HepG2 (cell line): ENCODE results near the gene SCAF8. TPM values are rescaled to one million over a fixed set of nuclear protein-coding genes. Genes with fewer than 3 reads are reported as not detected.

Source experiments
- BCL3 ChIP-seq: sonication (generic); formaldehyde crosslinking; IDR thresholded peaks from 2 replicates; pipeline ENCODE4 v1.5.1; 2020; ENCODE audit warnings: mild to moderate bottlenecking, missing genetic modification reagents, moderate library complexity
- HMG20B ChIP-seq: conservative IDR thresholded peaks from 2 replicates; pipeline ENCODE4 v1.6.1; 2016; ENCODE audit warnings: missing genetic modification reagents, missing compliant biosample characterization
- JUND ChIP-seq: sonication (generic); formaldehyde crosslinking; IDR thresholded peaks from 2 replicates; pipeline ENCODE4 v1.8.0; 2022; ENCODE audit warnings: mild to moderate bottlenecking, missing genetic modification reagents
- KAT2B ChIP-seq: fragments of 150-350 bp; IDR thresholded peaks from 2 replicates; pipeline ENCODE4 v1.6.1; 2014; ENCODE audit warnings: low read depth, low read length, borderline replicate concordance
- NONO ChIP-seq, 2 experiments: fragments of 450-650 bp in 1 of 2; sonication (generic) in 1 of 2; formaldehyde crosslinking in 1 of 2; IDR thresholded peaks in 1 of 2; conservative IDR thresholded peaks in 1 of 2; 2 replicates each; pipeline versions ENCODE4 v1.6.1 to v1.8.0; 2017 to 2022; ENCODE audit warnings: mild to moderate bottlenecking in 1 of 2, missing genetic modification reagents in 1 of 2, moderate library complexity in 1 of 2
- RBAK ChIP-seq: sonication (generic); formaldehyde crosslinking; IDR thresholded peaks from 2 replicates; pipeline ENCODE4 v1.5.1; 2020; ENCODE audit warnings: mild to moderate bottlenecking, missing genetic modification reagents
- SRF ChIP-seq: IDR thresholded peaks from 2 replicates; pipeline ENCODE4 v1.6.1; 2011; ENCODE audit warnings: mild to moderate bottlenecking, low read depth, low read length, moderate library complexity
- ZMYM2 ChIP-seq: sonication (generic); formaldehyde crosslinking; IDR thresholded peaks from 2 replicates; pipeline ENCODE4 v1.8.0; 2022; ENCODE audit warnings: mild to moderate bottlenecking, missing genetic modification reagents
- ZNF101 ChIP-seq: sonication (generic); formaldehyde crosslinking; IDR thresholded peaks from 2 replicates; pipeline ENCODE4 v1.4.0; 2020; ENCODE audit warnings: mild to moderate bottlenecking, low read depth, missing genetic modification reagents, borderline replicate concordance
- ZNF547 ChIP-seq: sonication (generic); formaldehyde crosslinking; IDR thresholded peaks from 2 replicates; pipeline ENCODE4 v1.5.1; 2020; ENCODE audit warnings: mild to moderate bottlenecking, missing genetic modification reagents
- ZNF619 ChIP-seq: sonication (generic); formaldehyde crosslinking; IDR thresholded peaks from 2 replicates; pipeline ENCODE4 v1.4.0; 2020; ENCODE audit warnings: mild to moderate bottlenecking, missing genetic modification reagents
- ZNF879 ChIP-seq: sonication (generic); formaldehyde crosslinking; IDR thresholded peaks from 2 replicates; pipeline ENCODE4 v1.8.1; 2023; ENCODE audit warnings: missing genetic modification reagents
- ZSCAN12 ChIP-seq: sonication (generic); formaldehyde crosslinking; IDR thresholded peaks from 2 replicates; pipeline ENCODE4 v1.9.0; 2021; ENCODE audit warnings: mild to moderate bottlenecking, missing genetic modification reagents
- ZSCAN22 ChIP-seq: sonication (generic); formaldehyde crosslinking; IDR thresholded peaks from 2 replicates; pipeline ENCODE4 v1.4.0; 2020; ENCODE audit warnings: mild to moderate bottlenecking, missing genetic modification reagents
- ZSCAN31 ChIP-seq: sonication (generic); formaldehyde crosslinking; IDR thresholded peaks from 2 replicates; pipeline ENCODE4 v1.5.0; 2020; ENCODE audit warnings: low read depth, mild to moderate bottlenecking, missing genetic modification reagents
- polyA plus RNA-seq, 8 experiments: library from polyadenylated mRNA; depleted of rRNA in 3 of 8; stranded (reverse) in 7 of 8; unstranded in 1 of 8; fragments of >200 nt; fragmentation: Illumina TruSeq in 4 of 8; extraction: Trizol in 4 of 8; gene quantifications; 2 replicates each; pipeline versions ENCODE4 v1.2.1 to v1.2.3, GENCODE V29; 2011 to 2016; ENCODE audit warnings: low read depth in 4 of 8, missing spikeins in 1 of 8, mixed read lengths in 1 of 8; ENCODE audit not compliant: insufficient read depth in 1 of 8
- total RNA-seq, 5 experiments: library from RNA; depleted of rRNA; stranded (reverse); fragments of >200 nt; fragmentation: Illumina TruSeq; extraction: Trizol; gene quantifications; 2 replicates each; pipeline ENCODE4 v1.2.3, GENCODE V29; 2016; ENCODE audit warnings: low read depth in 1 of 5
- TF ChIP-seq, protein P1 (sequence below): sonication (generic); formaldehyde crosslinking; IDR thresholded peaks from 2 replicates; pipeline ENCODE4 v1.5.1; 2020; ENCODE audit warnings: mild to moderate bottlenecking, missing genetic modification reagents
- TF ChIP-seq, protein P2 (sequence below): sonication (generic); formaldehyde crosslinking; IDR thresholded peaks from 2 replicates; pipeline ENCODE4 v1.5.1; 2020; ENCODE audit warnings: mild to moderate bottlenecking, missing genetic modification reagents, borderline replicate concordance

Gene SCAF8
- total and polyA plus RNA-seq, 2 of the 13 experiments (the other 11 are each of a cell fraction or from before 2014, with no cell fraction given): 15.3 to 40.8 TPM

- TF ChIP-seq NONO (IDR thresholded peaks at IDR 0.05) (no peak), NONO (CRISPR knock-in tag; conservative IDR thresholded peaks at IDR 0.05) (no peak), KAT2B (no peak), SRF (no peak), ZNF101 (CRISPR knock-in tag) (peak; percentile 27; the same call in 1 of the 2 replicates), ZSCAN22 (CRISPR knock-in tag) (no peak), BCL3 (no peak), ZSCAN12 (CRISPR knock-in tag) (no peak), ZNF619 (no peak), ZNF547 (CRISPR knock-in tag) (no peak; the same call in 1 of the 2 replicates), ZMYM2 (no peak), ZNF879 (no peak), JUND (CRISPR knock-in tag) (no peak), ZSCAN31 (CRISPR knock-in tag) (peak; percentile 32), HMG20B (CRISPR knock-in tag) (0 out of 2 replicates have a peak, but pooled peaks have one; percentile 25), RBAK (no peak)
- TF ChIP-seq, protein P1, sequence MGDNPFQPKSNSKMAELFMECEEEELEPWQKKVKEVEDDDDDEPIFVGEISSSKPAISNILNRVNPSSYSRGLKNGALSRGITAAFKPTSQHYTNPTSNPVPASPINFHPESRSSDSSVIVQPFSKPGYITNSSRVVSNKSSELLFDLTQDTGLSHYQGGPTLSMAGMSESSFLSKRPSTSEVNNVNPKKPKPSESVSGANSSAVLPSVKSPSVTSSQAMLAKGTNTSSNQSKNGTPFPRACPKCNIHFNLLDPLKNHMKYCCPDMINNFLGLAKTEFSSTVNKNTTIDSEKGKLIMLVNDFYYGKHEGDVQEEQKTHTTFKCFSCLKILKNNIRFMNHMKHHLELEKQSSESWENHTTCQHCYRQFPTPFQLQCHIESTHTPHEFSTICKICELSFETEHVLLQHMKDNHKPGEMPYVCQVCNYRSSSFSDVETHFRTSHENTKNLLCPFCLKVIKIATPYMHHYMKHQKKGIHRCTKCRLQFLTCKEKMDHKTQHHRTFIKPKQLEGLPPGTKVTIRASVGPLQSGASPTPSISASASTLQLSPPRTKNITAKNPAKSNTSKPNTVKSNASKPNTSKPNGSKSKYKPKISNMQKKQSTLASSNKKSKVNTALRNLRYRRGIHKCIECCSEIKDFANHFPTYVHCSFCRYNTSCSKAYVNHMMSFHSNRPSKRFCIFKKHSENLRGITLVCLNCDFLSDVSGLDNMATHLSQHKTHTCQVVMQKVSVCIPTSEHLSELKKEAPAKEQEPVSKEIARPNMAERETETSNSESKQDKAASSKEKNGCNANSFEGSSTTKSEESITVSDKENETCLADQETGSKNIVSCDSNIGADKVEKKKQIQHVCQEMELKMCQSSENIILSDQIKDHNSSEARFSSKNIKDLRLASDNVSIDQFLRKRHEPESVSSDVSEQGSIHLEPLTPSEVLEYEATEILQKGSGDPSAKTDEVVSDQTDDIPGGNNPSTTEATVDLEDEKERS (CRISPR knock-in tag): peak; percentile 28; the same call in 1 of the 2 replicates
- TF ChIP-seq, protein P2, sequence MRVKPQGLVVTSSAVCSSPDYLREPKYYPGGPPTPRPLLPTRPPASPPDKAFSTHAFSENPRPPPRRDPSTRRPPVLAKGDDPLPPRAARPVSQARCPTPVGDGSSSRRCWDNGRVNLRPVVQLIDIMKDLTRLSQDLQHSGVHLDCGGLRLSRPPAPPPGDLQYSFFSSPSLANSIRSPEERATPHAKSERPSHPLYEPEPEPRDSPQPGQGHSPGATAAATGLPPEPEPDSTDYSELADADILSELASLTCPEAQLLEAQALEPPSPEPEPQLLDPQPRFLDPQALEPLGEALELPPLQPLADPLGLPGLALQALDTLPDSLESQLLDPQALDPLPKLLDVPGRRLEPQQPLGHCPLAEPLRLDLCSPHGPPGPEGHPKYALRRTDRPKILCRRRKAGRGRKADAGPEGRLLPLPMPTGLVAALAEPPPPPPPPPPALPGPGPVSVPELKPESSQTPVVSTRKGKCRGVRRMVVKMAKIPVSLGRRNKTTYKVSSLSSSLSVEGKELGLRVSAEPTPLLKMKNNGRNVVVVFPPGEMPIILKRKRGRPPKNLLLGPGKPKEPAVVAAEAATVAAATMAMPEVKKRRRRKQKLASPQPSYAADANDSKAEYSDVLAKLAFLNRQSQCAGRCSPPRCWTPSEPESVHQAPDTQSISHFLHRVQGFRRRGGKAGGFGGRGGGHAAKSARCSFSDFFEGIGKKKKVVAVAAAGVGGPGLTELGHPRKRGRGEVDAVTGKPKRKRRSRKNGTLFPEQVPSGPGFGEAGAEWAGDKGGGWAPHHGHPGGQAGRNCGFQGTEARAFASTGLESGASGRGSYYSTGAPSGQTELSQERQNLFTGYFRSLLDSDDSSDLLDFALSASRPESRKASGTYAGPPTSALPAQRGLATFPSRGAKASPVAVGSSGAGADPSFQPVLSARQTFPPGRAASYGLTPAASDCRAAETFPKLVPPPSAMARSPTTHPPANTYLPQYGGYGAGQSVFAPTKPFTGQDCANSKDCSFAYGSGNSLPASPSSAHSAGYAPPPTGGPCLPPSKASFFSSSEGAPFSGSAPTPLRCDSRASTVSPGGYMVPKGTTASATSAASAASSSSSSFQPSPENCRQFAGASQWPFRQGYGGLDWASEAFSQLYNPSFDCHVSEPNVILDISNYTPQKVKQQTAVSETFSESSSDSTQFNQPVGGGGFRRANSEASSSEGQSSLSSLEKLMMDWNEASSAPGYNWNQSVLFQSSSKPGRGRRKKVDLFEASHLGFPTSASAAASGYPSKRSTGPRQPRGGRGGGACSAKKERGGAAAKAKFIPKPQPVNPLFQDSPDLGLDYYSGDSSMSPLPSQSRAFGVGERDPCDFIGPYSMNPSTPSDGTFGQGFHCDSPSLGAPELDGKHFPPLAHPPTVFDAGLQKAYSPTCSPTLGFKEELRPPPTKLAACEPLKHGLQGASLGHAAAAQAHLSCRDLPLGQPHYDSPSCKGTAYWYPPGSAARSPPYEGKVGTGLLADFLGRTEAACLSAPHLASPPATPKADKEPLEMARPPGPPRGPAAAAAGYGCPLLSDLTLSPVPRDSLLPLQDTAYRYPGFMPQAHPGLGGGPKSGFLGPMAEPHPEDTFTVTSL (CRISPR knock-in tag): no peak
Observed at GRCh38 chr6:154733626-154734382, 588 bp downstream of the SCAF8 start (continued).
